K562 (cell line): Measurements from ENCODE around the gene WFIKKN1. TPM values are rescaled to one million over a fixed set of nuclear protein-coding genes. Genes with fewer than 3 reads are reported as not detected.

Experiments used
- E2F3 ChIP-seq: fragments of 250-450 bp; sonication (Bioruptor Pico); IDR thresholded peaks from 2 replicates; pipeline ENCODE4 v1.4.0; 2020; ENCODE audit warnings: mild to moderate bottlenecking
- EGR1 ChIP-seq: fragments of 450-650 bp; conservative IDR thresholded peaks from 2 replicates; pipeline ENCODE4 v1.6.1; 2017; ENCODE audit warnings: mild to moderate bottlenecking
- KLF6 ChIP-seq: fragments of 250-450 bp; sonication (Bioruptor Pico); IDR thresholded peaks from 2 replicates; pipeline ENCODE4 v1.4.0; 2020; ENCODE audit warnings: mild to moderate bottlenecking, moderate library complexity, borderline replicate concordance
- SMAD4 ChIP-seq: fragments of 250-450 bp; sonication (Bioruptor Pico); conservative IDR thresholded peaks from 2 replicates; pipeline ENCODE4 v1.8.0; 2021; ENCODE audit warnings: inconsistent platforms, mild to moderate bottlenecking, moderate library complexity
- SREBF1 ChIP-seq: fragments of 150-350 bp; IDR thresholded peaks from 2 replicates; pipeline ENCODE4 v1.6.1; 2014; ENCODE audit warnings: antibody characterized with exemption, low read depth, low read length, borderline replicate concordance
- SREBF2 ChIP-seq: sonication (generic); formaldehyde crosslinking; IDR thresholded peaks from 2 replicates; pipeline ENCODE4 v1.4.0; 2020; ENCODE audit warnings: mild to moderate bottlenecking, missing genetic modification reagents
- ZNF239 ChIP-seq: fragments of 250-450 bp; sonication (Bioruptor Pico); IDR thresholded peaks from 2 replicates; pipeline ENCODE4 v1.4.0; 2020; ENCODE audit warnings: mild to moderate bottlenecking
- ZNF407 ChIP-seq: fragments of 450-650 bp; IDR thresholded peaks from 2 replicates; pipeline ENCODE4 v1.6.1; 2016; ENCODE audit warnings: low read depth
- ZNF668 ChIP-seq: fragments of 250-450 bp; sonication (Bioruptor Pico); IDR thresholded peaks from 2 replicates; pipeline ENCODE4 v1.8.0; 2022; ENCODE audit warnings: mild to moderate bottlenecking, inconsistent platforms
- polyA plus RNA-seq, 8 experiments: library from polyadenylated mRNA; depleted of rRNA in 4 of 8; stranded (reverse) in 5 of 8; unstranded in 3 of 8; fragments of >200 nt; fragmentation: Nextera tagmentation in 2 of 8; fragmentation: Illumina TruSeq in 1 of 8; extraction: Ambion mirVana in 2 of 8; extraction: Trizol in 1 of 8; gene quantifications; 2 replicates each; pipeline versions ENCODE4 v1.2.1 to v1.2.3, GENCODE V29; 2011 to 2014; ENCODE audit warnings: inconsistent platforms in 1 of 8, missing spikeins in 1 of 8
- total RNA-seq, 7 experiments: library from RNA; depleted of rRNA in 6 of 7; stranded (reverse); fragments of >200 nt in 6 of 7; fragmentation: Illumina TruSeq in 2 of 7; extraction: Trizol in 2 of 7; gene quantifications; 2 replicates each; pipeline versions ENCODE4 v1.2.1 to v1.2.3, GENCODE V29; 2011 to 2021; ENCODE audit warnings: low replicate concordance in 1 of 7
- TF ChIP-seq, protein P1 (sequence below): fragments of 250-450 bp; sonication (Bioruptor Pico); IDR thresholded peaks from 2 replicates; pipeline ENCODE4 v1.8.0; 2021; ENCODE audit warnings: borderline replicate concordance, mild to moderate bottlenecking, moderate library complexity; ENCODE audit not compliant: poor library complexity, severe bottlenecking

Gene WFIKKN1
- total and polyA plus RNA-seq, 9 of the 15 experiments (the other 6 are each of a cell fraction or from before 2014, with no cell fraction given): 0.14 to 1.1 (median 0.50) TPM; not detected in 4

GRCh38 chr16:636206-637080, 5.7 kb downstream of the WFIKKN1 start, which contains the start of gene METTL26 (continued):
- 0 out of 2 replicates have a peak, but pooled peaks have one; percentile 42 for TF ChIP-seq KLF6 (CRISPR knock-in tag)
- peak; percentile 56 for TF ChIP-seq E2F3 (CRISPR knock-in tag)
- TF ChIP-seq SREBF1: peak; percentile 69; the same call in 1 of the 2 replicates
- TF ChIP-seq, protein P1, sequence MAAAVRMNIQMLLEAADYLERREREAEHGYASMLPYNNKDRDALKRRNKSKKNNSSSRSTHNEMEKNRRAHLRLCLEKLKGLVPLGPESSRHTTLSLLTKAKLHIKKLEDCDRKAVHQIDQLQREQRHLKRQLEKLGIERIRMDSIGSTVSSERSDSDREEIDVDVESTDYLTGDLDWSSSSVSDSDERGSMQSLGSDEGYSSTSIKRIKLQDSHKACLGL (CRISPR knock-in tag): peak; percentile 67
- TF ChIP-seq ZNF668 (CRISPR knock-in tag): no peak
- peak; percentile 81 for TF ChIP-seq ZNF407
- TF ChIP-seq ZNF239 (CRISPR knock-in tag): no peak
- peak; percentile 83 for TF ChIP-seq SMAD4
- TF ChIP-seq EGR1: peak; percentile 51
- TF ChIP-seq SREBF2 (CRISPR knock-in tag): no peak
